IPS-11a (cell line): ENCODE measurements around the gene DMXL1.
"Not testable (repeated sequence)": the region's sequence is repeated elsewhere in the genome, so short reads cannot be mapped to it uniquely, and the experiment has no call there.

Experiments
- H3K4me3 ChIP-seq: one replicate; pipeline ENCODE4 v1.5.1; 2013; ENCODE audit warnings: low read depth, low read length, control low read depth

Gene DMXL1

DNA sequence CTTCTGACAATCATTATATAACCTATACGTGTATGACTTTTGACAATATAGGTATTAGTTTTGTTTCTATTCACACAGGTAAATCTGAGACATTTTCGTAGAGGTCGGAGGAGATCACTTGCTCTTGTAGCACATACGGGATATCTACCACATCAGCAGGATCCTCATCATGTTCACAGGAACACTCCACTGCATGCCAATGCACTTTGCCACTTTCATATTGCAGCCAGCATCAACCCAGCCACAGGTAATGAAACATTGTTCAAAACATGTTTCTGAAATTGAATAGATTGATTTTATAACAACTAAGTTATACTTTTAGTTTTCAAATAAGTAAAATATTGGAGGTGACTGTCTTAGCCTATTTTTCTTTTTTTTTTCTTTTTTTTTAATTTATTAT lies 50.0 kb downstream of the DMXL1 start:
- no peak overlapping the region for H3K4me3 ChIP-seq

DNA sequence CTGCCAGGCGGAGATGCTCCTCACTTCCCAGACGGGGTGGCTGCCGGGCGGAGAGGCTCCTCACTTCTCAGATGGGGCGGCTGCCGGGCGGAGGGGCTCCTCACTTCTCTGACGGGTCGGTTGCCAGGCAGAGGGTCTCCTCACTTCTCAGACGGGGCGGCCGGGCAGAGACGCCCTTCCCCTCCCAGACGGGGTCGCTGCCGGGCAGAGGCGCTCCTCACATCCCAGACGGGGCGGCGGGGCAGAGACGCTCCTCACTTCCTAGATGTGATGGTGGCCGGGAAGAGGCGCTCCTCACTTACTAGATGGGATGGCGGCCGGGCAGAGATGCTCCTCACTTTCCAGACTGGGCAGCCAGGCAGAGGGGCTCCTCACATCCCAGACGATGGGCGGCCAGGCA lies 51.6 kb downstream of the DMXL1 start:
- H3K4me3 ChIP-seq, result not testable (repeated sequence)

DNA sequence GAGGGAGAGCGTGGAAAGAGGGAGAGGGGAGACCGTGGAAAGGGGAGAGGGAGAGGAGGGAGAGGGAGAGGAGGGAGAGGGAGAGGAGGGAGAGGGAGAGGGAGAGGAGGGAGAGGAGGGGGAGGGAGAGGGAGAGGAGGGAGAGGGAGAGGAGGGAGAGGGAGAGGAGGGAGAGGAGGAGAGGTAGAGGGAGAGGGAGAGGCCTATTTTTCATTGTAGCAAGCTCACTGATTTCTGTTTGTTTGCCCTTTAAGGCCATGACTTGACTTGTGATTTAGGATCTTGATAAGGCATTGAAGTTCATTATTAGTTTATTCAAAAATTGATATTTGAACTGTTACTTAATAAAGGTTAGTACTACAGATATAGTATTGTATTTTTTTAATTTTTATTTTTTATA lies 52.4 kb downstream of the DMXL1 start:
- H3K4me3 ChIP-seq, result no peak overlapping the region

DNA sequence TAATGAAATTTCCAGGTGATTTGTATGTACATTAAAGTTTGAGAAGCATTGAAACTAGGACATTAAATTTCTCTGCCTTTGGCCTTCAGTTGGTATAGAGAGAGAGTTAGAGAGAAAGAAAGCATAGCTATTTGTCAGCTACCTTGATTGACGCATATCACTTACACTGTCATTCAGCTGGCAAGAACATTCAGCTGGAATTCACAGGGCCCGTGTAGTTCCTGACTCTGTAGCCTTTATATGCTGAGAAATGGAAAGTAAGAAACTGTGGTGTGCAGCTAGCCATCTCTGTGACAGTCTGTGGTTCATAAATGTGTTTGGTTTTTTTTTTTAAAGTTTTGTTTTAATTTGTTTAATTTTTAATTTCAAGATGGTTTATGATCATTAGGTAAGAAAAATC lies 58.9 kb downstream of the DMXL1 start:
- H3K4me3 ChIP-seq, result no peak overlapping the region

DNA sequence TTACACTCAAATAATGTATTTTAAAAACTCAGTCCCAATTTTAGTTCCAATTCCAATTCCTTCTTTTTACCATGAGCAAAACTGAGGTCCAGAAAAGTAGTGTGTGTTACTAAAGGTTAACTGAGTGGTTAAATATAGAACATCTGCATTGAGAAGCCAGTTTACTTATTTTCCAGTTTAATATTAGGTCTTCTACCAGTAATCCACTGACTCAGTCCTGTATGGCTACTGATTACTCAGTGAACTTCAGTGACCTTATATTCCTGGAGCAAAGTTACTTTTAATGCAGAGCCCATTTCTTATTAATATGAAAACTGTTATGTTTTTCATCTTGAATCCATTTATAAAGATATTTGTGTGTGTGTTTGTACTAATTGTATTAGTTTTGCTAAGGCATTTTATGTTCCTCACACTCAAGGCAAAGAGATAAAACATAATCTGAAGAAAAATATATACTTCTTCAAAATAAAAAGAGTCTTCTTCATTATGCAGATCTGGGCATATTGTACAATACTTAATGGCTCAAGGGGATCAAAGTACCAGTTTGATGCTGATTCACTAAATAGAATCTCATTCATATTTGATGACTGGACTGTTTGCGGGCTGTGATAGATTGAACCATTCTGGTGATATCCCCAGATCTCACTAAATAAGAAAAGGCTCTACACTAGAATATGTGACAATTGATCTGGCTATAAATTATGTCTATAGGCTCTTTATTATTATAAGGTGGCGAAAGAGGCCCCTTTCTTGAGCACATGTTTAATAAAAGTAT lies 60.8 kb downstream of the DMXL1 start:
- H3K4me3 ChIP-seq, result no peak overlapping the region

DNA sequence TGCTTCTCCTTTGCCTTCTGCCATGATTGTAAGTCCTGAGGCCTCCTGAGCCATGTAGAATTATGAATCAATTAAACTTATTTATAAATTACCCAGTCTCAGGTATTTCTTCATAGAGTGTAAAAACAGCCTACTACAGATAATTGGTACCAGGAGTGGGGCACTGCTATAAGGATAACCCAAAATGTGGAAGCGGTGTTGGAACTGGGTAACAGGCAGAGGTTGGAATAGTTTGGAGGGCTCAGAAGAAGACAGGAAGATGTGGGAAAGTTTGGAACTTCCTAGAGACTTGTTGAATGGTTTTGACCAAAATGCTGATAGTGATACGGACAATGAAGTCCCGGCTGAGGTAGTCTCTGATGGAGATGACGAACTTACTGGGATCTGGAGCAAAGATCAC lies 64.9 kb downstream of the DMXL1 start:
- H3K4me3 ChIP-seq, result not testable (repeated sequence)

DNA sequence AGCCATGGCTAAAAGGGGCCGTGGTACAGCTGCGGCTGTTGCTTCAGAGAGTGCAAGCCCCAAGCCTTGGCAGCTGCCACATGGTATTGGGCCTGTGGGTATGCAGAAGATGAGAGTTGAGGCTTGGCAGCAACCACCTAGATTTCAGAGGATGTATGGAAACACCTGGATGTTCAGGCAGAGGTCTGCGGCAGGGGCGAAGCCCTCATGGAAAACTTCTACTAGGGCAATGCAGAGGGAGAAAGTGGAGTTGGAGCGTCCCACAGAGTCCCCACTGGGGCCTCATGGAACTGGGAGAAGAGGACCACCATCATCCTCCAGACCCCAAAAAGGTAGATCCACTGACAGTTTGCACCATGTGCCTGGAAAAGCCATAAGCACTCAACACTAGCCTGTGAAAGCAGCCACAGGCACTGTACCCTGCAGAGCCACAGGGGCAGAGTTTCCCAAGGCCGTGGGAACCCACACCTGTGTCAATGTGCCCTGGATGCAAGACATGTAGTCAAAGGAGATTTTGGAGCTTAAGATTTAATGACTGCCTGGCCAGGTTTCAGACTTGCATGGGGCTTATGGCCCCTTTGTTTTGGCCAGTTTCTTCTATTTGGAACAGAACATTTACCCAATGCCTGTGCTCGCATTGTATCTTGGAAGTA lies 65.9 kb downstream of the DMXL1 start:
- no peak overlapping the region for H3K4me3 ChIP-seq

DNA sequence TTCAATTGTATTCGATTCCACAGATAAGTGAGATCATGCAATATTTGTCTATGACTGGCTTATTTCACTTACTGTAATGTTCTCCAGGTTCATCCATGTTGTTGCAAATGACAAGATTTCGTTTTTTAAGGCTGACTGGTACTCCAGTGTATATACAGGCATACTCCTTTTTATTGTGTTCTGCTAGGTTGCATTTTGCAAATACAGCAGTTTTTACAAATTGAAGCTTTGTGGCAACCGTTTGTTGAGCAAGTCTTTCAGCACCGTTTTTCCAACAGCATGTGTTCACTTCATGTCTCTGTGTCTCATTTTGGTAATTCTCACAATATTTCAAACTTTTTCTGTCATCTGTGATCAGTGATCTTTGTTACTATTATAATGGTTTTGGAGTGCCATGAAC lies 82.7 kb downstream of the DMXL1 start:
- no peak overlapping the region for H3K4me3 ChIP-seq

DNA sequence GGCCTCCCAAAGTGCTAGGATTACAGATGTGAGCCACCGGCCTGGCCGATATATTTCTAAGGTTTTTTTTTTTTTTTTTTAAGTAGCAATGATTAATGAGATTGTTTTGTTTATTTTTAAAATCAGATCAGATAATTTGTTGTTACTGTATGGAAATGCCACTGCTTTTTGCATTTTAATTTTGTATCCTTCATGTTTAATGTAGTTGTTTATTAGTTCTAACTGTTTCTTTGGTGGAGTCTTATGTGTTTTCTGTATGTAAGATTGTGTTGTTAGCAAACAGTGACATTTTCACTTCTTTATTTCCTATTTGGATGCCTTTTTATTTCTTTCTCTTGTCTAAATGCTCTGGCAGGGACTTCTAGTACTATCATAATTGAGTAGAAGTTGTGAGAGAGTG lies 87.3 kb downstream of the DMXL1 start:
- H3K4me3 ChIP-seq, result no peak overlapping the region

DNA sequence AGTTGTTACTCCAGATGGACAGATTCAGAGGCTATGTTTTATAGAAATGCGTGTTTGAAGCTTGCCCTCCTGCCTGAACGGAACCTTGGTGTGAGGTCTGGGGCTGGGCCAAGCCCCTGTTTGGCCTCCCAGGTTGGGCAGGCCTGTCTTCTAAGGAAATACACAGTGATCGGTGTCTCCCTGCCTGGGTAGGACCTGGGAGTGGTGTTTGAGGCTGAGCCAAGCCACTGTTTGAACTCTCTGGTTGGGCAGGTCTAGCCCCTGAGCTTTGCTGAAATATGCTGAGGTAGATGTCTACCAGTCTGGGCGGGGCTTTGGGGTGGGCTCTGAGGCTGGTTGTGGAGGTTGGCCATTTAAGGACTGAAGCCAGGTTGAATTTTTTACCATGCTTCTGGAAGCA lies 90.5 kb downstream of the DMXL1 start:
- no peak overlapping the region for H3K4me3 ChIP-seq

DNA sequence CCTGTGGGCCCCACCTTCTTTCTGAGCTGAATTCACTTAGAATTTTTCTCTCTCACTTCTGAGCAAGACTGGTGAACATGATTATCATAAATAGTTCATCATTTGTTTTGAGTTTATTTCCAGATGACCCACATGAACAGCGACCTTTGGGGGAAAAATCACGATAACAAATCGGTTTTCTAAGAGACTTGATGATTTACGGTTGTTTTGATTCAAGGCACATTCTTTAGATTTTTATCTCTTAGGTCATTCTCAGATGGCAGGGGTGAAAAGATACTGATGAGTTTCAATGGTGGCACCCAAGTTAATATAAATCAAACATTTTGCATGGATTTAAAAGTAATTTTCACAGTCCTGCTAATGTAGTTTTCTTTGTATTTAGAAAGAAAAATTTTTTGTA lies 95.1 kb downstream of the DMXL1 start:
- H3K4me3 ChIP-seq, result no peak overlapping the region

DNA sequence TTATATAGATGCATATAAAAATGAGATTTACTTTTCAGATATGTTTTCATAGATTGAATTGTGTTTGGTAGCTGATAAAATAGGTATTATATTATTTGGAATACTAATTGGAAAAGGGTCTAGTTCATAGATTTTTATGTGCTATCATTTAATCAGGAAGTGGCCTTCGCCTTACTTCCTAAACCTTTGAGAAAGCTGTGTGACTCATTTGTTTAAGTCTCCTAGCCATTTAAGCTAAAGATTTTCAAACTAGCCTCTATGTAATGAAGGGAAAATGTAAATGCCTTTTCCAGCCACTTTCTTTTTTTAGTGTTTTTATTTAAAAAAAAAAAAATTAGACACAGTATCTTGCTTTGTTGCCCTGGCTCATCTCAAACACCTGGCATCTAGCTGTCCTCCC lies 97.5 kb downstream of the DMXL1 start:
- no peak overlapping the region for H3K4me3 ChIP-seq

DNA sequence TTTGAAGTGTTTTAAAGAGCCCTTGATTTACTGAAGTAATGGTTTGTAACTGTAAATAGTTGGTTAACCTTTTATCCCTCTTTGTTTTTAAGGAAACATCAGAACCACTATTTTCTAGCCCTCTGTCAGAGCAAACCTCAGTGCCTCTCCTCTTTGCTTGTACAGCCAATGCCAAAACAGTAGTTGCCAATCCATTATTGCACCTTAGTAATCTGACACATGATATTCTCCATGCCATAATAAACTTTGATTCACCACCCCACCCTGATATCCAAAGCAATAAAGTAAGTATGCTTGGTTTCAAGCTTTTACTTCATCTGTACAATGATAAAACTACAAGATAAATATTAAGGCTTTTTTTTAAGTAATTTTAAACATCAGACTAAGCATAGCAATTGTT lies 100.8 kb downstream of the DMXL1 start:
- H3K4me3 ChIP-seq, result no peak overlapping the region

DNA sequence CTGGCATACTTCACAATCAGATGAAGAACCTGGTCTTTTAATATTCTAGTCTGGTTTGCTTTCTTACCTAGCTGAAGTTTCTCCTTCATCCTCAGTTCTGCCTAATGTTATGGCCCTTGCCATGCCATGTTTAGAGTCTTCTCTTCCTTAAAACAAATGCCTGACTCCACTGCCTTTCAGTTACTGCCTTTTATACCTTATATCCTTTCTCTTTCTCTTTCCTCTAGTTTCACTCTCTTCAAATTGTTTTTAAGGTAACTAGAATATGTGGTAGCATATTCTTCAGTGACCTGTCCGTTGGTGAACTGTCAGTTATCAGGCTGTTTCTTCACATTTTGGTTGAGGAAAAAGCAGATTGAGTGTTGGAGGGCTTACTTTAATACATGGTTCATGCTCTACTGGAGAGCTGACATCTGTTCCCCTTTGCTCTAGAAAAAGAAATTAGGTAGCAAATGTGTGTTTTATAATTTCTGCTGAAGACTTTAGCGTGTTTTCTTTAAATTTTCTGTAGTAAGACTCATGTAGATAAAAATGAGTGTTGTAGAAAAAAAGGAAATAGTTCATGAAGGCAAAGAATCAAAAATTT lies 103.8 kb downstream of the DMXL1 start:
- no peak overlapping the region for H3K4me3 ChIP-seq

DNA sequence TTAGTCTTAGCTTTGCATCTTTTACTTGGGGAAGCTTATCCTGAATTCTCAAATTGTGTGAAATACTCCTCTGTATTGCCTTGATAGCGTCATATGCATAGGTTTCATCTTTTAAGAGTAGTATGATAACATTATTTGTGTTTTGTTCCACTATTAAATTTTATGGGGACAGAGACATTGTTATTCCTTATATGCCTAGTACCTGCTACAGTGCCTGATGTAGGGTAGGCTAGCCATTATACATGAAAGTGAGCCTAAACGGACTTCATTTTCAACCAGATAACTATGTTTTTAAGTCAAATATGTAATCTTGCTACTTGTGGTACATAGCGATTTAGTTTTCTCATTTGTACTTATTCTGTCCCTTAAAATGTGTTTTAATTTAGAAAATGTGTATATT lies 105.9 kb downstream of the DMXL1 start:
- no peak overlapping the region for H3K4me3 ChIP-seq

DNA sequence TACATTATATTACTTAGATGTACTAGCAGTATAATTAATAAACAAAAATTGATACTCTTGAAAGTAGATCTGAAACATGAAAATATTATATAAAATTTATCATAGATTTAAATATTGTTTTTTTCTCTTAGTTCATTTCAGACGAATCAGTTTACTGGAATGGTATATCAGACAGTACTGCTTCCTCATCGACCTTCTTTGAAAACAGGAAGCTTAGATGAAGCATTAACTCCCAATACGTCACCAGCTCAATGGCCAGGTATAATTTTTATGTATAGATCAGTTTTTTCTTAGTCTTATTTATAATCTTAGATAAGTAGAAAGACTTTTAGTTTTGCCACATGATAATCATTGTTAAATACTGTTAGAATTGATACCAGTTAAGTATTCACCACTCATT lies 106.3 kb downstream of the DMXL1 start:
- no peak overlapping the region for H3K4me3 ChIP-seq

DNA sequence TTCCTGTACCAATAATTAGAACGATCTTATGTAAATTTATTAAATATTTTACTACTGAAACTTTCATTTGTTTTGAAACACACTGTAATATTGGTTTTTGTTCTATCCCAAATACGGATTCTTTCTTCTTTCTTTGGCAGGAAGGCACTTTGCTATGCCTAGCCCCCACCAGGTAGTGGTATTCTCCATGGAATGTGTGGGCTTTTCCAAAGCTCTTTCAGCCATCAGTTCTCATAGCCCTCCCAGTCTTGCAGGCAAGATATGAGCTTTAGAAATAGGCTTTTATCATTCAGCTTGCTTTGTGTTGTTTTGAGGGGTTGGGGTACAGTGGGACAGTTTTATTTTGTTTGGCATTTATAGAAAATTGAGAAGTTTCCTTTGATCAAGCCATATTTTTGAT lies 107.5 kb downstream of the DMXL1 start:
- no peak overlapping the region for H3K4me3 ChIP-seq

DNA sequence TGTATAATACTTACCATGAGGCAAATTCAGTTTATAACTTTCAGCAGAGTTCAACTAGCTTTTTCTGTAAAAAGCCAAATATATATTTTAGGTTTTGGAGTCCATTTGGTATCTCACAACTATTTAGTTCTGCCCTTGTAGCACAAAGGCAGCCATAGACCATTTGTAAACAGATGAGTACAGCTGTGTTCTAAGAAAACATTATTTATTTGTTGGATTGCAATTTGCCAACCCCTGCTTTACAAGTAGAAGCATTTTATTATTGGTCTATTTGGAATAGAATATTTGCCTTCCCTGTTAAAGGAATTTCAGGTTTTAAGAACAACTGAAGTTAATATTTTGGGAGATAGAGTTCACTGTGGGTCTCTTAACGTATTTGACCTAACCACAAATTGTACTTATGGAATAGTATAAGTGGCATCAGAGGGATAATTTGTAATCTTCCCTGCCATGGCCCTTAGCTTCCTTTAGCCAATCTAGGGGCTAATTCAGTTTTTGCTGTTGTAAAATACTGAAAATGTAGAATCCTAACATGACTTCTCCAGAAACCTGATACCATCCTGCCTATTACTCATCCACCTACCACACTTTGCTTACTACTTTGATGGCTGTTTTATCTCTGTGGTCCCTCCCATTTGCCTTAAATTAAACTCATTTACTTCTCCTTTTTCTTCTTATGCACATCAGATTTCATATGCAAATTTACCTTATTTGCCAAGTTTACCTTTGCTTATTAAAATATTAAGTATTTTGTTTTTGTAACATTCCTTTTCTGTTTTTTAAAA lies 109.2 kb downstream of the DMXL1 start:
- no peak overlapping the region for H3K4me3 ChIP-seq

DNA sequence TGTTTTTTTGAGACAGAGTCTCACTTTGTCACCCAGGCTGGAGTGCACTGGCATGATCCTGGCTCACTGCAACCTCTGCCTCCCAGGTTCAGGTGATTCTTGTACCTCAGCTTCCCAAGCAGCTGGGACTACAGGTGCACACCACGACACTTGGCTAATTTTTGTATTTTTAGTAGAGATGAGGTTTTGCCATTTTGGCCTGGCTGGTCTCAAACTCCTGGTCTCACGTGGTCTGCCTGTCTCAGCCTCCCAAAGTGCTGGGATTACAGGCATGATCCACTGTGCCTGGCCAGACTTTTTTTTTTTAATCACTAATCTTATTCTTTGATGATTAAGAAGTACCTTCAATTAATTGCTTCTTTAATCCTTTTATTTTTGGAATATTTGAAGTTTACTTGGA lies 114.6 kb downstream of the DMXL1 start:
- not testable (repeated sequence) for H3K4me3 ChIP-seq

DNA sequence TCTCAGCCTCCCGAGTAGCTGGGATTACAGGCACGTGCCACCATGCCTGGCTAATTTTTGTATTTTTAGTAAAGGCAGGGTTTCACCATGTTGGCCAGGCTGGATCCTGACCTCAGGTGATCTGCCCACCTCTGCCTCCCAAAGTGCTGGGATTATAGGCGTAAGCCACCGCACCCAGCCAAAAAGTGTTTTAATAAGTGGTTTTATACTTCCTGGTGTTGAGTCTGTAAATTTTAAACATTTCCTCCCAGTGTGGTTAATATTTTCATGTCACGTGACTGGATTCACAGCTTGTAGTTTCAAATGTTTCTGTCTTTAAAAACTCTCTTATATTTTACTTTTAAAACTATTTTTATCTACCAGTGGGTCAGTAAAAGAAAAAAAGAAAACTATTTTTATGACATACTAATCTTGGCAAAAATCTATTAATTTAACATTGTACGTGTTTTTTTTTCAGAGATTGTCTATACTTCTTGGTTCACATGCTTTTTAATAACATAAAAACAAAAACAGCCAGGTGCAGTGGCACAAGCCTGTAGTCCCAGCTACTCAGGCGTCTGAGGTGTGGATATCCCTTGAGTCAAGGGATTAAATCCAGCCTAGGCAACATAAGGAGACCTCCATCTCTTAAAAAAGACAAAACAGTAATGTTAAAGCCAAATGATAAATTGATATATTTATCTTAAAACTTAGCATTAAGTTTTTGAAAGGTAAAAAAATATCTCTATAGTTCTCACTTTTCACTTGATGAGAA lies 117.1 kb downstream of the DMXL1 start:
- H3K4me3 ChIP-seq, result no peak overlapping the region
